Measurements from ENCODE around the gene MYO7B. TPM values are rescaled to one million over a fixed set of nuclear protein-coding genes. Genes with fewer than 3 reads are reported as not detected.
A peak's percentile ranks its signal among the peaks of the same experiment; 100 is the strongest.
"Not testable (repeated sequence)": the region's sequence is repeated elsewhere in the genome, so short reads cannot be mapped to it uniquely, and the experiment has no call there.

Gene MYO7B
- total RNA-seq, 4 donors from 2014 or later: 2.3 to 13.0 (median 4.8) TPM

GRCh38 chr2:127516041-127516762, 19.3 kb upstream of the MYO7B start:
- H3K4me3 ChIP-seq (ENCODE audit: low read depth, poor library complexity, severe bottlenecking): no peak overlapping the region
- peak in 1 of 2 donors; percentile 35 for DNase-seq (ENCODE audit: low spot score in 2 of 2)
- TF ChIP-seq CTCF (IDR thresholded peaks at IDR 0.05) (no peak), POLR2A (IDR thresholded peaks at IDR 0.05) (no peak)
- intact Hi-C loops (cut with DNase I; ENCODE audit: low total_unique reads): no loop called here
- WGBS, 2 donors: 48 to 63% methylated on average over 14 of the region's 14 CpGs

GRCh38 chr2:127517465-127517864, 18.0 kb upstream of the MYO7B start:
- no peak for DNase-seq (ENCODE audit: low spot score in 2 of 2)
- TF ChIP-seq CTCF (IDR thresholded peaks at IDR 0.05) (no peak), POLR2A (IDR thresholded peaks at IDR 0.05) (no peak)
- intact Hi-C loops (cut with DNase I; ENCODE audit: low total_unique reads): no loop called here
- WGBS, 2 donors: 78 to 87% methylated on average over 2 of the region's 2 CpGs
- no peak overlapping the region for H3K4me3 ChIP-seq (ENCODE audit: low read depth, poor library complexity, severe bottlenecking)

GRCh38 chr2:127520424-127520823, 15.1 kb upstream of the MYO7B start:
- intact Hi-C loops (cut with DNase I; ENCODE audit: low total_unique reads): no loop called here
- H3K4me3 ChIP-seq (ENCODE audit: low read depth, poor library complexity, severe bottlenecking): no peak overlapping the region
- 91 to 95% methylated on average over 4 of the region's 4 CpGs for WGBS, 2 donors
- TF ChIP-seq CTCF (IDR thresholded peaks at IDR 0.05) (no peak), POLR2A (IDR thresholded peaks at IDR 0.05) (no peak)
- DNase-seq (ENCODE audit: low spot score in 2 of 2): no peak

GRCh38 chr2:127523269-127523939, 12.1 kb upstream of the MYO7B start:
- WGBS, 2 donors: 81 to 83% methylated on average over 8 of the region's 8 CpGs
- intact Hi-C loops (cut with DNase I; ENCODE audit: low total_unique reads): no loop called here
- TF ChIP-seq CTCF (IDR thresholded peaks at IDR 0.05) (no peak), POLR2A (IDR thresholded peaks at IDR 0.05) (no peak)

GRCh38 chr2:127524198-127524834, 11.2 kb upstream of the MYO7B start:
- intact Hi-C loops (cut with DNase I; ENCODE audit: low total_unique reads); DNase-seq (ENCODE audit: low spot score in 2 of 2); H3K4me3 ChIP-seq (ENCODE audit: low read depth, poor library complexity, severe bottlenecking): not testable (repeated sequence)
- WGBS, 2 donors: 92% methylated on average over 7 of the region's 7 CpGs

More at GRCh38 chr2:127523269-127523939, 12.1 kb upstream of the MYO7B start:
- H3K4me3 ChIP-seq (ENCODE audit: low read depth, poor library complexity, severe bottlenecking): no peak overlapping the region
- DNase-seq (ENCODE audit: low spot score in 2 of 2): no peak

- peak overlapping the region; percentile 95 for H3K4me3 ChIP-seq (ENCODE audit: low read depth, poor library complexity, severe bottlenecking)
- TF ChIP-seq POLR2A (IDR thresholded peaks at IDR 0.05): no peak
- no peak for TF ChIP-seq CTCF (IDR thresholded peaks at IDR 0.05)
- 0% methylated on average over 15 to 19 of the region's 19 CpGs for WGBS, 2 donors
- intact Hi-C loops (cut with DNase I; ENCODE audit: low total_unique reads): no loop called here
- DNase-seq (ENCODE audit: low spot score in 2 of 2): peak in 1 of 2 donors; percentile 86
Measured at GRCh38 chr2:127525691-127526131, 9.8 kb upstream of the MYO7B start.

Measured in lower leg skin (tissue), 4 donors.